Ascending aorta (tissue), 2 donors: ENCODE data around the gene YPEL1. TPM values are rescaled to one million over a fixed set of nuclear protein-coding genes. Genes with fewer than 3 reads are reported as not detected.
"Not testable (repeated sequence)": the region's sequence is repeated elsewhere in the genome, so short reads cannot be mapped to it uniquely, and the experiment has no call there.

Experiments
- DNase-seq, 2 donors: peaks; one replicate each; pipeline ENCODE4 v3.0.0-alpha.2; 2019; ENCODE audit warnings: low spot score in 2 of 2
- H3K27ac ChIP-seq, 2 donors: fragments of 200-600 bp; sonication (generic); one replicate each; pipeline ENCODE4 v1.5.1; 2016 to 2017; ENCODE audit warnings: mild to moderate bottlenecking in 1 of 2
- H3K27me3 ChIP-seq: fragments of 200-600 bp; sonication (generic); one replicate; pipeline ENCODE4 v1.5.1; 2017
- H3K36me3 ChIP-seq, 2 donors: fragments of 200-600 bp; sonication (generic); one replicate each; pipeline ENCODE4 v1.5.1; 2016
- H3K4me1 ChIP-seq, 2 donors: fragments of 200-600 bp; sonication (generic); one replicate each; pipeline ENCODE4 v1.5.1; 2016 to 2017; ENCODE audit warnings: mild to moderate bottlenecking in 1 of 2
- H3K4me3 ChIP-seq, 2 donors: fragments of 200-600 bp; sonication (generic); one replicate each; pipeline ENCODE4 v1.5.1; 2016 to 2017; ENCODE audit warnings: mild to moderate bottlenecking in 1 of 2
- H3K9me3 ChIP-seq, 2 donors: fragments of 200-600 bp; sonication (generic); one replicate each; pipeline ENCODE4 v1.5.1; 2016
- intact Hi-C: fragments of 100-400 bp; cut with DNase I; formaldehyde crosslinking; loops from one replicate; pipeline ENCODE4 v1.15.1; 2023
- total RNA-seq: library from RNA; depleted of rRNA; stranded (reverse); fragments of >200 nt; gene quantifications from one replicate; pipeline ENCODE4 v1.1.0, GENCODE V29; 2016
- TF ChIP-seq, protein P1 (sequence below), 3 experiments: fragments of 200-600 bp in 2 of 3; fragments of 450-650 bp in 1 of 3; sonication (generic) in 2 of 3; IDR thresholded peaks; one replicate each; pipeline ENCODE4 v1.5.1; 2016 to 2019; ENCODE audit warnings: antibody characterized with exemption in 3 of 3, mild to moderate bottlenecking in 1 of 3, moderate library complexity in 1 of 3

Gene YPEL1
- total RNA-seq, 1 donor from 2014 or later: 1.1 TPM

DNA sequence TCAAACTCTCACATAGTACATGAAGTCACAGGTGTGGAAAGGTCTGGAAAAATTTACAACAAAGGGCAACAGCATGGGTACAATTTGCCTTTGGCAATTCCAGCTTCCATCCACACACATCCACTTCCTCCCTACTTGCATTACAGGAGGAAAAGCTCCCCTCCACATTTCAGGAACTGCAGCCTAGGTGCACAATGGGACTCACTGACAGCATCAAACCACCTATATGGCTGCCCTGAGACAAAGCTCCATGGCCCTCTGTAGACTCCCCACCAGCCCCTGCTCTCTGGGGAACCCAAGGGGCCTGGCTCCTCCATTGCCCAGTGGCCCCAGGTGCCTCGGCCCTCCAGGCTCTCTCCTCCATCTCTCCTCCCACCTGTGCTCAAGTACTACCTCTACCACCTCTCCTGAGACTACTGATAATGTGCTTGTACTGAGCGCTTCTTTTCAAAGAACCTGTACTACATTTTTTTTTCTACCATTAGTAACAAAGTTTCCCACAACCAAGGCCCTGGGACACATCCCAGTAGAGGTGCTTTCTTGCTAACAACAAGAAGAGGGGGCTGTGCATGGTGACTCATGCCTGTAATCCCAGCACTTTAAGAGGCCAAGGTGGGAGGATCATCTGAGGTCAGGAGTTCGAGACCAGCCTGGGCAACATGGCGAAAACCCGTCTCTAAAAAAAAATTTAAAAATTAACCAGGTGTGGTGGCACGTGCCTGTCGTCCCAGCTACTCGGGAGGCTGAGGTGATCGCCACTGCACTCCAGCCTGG is 4.9 kb downstream of the YPEL1 start:
- H3K27me3 ChIP-seq: no peaks in the 10 kb centered on the region
- TF ChIP-seq, protein P1, sequence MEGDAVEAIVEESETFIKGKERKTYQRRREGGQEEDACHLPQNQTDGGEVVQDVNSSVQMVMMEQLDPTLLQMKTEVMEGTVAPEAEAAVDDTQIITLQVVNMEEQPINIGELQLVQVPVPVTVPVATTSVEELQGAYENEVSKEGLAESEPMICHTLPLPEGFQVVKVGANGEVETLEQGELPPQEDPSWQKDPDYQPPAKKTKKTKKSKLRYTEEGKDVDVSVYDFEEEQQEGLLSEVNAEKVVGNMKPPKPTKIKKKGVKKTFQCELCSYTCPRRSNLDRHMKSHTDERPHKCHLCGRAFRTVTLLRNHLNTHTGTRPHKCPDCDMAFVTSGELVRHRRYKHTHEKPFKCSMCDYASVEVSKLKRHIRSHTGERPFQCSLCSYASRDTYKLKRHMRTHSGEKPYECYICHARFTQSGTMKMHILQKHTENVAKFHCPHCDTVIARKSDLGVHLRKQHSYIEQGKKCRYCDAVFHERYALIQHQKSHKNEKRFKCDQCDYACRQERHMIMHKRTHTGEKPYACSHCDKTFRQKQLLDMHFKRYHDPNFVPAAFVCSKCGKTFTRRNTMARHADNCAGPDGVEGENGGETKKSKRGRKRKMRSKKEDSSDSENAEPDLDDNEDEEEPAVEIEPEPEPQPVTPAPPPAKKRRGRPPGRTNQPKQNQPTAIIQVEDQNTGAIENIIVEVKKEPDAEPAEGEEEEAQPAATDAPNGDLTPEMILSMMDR (IDR thresholded peaks at IDR 0.05): no peak
- no peak overlapping the region for H3K27ac ChIP-seq
- DNase-seq: no peak
- peaks cover 0 to 3% of the 10 kb centered on the region in 2 donors for H3K4me1 ChIP-seq
- intact Hi-C loops: no loop called here
- no peaks in the 10 kb centered on the region for H3K9me3 ChIP-seq
- no peak overlapping the region for H3K4me3 ChIP-seq
- H3K36me3 ChIP-seq: no peaks in the 10 kb centered on the region

DNA sequence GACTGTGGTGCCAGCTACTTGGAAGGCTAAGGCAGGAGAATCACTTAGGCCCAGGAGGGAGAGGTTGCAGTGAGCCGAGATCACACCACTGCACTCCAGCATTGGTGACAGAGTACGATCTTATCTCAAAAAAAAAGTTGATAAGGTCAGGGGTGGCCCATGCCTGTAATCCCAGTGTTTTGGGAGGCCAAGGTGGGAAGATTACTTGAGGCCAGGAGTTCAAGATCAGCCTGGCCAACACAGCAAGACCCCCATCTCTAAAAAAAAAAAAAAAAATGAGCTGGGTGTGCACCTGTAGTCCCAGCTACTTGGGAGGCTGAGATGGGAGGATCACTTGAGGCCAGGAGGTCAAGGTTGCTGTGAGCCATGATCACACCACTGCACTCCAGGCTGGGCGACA is 6.4 kb downstream of the YPEL1 start:
- DNase-seq, H3K27ac ChIP-seq, H3K9me3 ChIP-seq, H3K4me1 ChIP-seq, H3K4me3 ChIP-seq, H3K27me3 ChIP-seq, H3K36me3 ChIP-seq, intact Hi-C loops: not testable (repeated sequence)

DNA sequence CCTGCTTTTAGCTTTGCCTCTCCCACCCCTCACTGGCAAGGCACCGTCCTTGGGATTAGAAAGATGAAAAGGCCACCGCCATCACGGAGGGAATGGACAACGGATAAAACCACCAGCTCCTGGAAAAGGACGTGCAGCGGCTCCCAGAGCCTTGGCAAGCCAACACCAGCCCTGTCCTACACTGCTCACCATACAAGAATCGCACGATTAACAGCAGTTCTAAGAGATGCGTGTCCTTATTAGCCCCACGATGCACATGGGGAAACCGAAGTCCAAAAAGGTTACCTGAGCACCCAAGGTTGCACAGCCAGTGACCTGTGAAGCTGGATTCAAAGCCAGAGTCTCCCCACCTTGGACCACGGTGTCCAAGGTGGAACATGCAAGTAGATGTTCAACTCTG is 7.3 kb downstream of the YPEL1 start:
- H3K36me3 ChIP-seq: no peaks in the 10 kb centered on the region
- H3K9me3 ChIP-seq: no peaks in the 10 kb centered on the region
- no peaks in the 10 kb centered on the region for H3K4me1 ChIP-seq
- no peak overlapping the region for H3K27ac ChIP-seq
- intact Hi-C loops: no loop called here
- TF ChIP-seq, protein P1 (IDR thresholded peaks at IDR 0.05): no peak
- no peak overlapping the region for H3K4me3 ChIP-seq
- H3K27me3 ChIP-seq: no peaks in the 10 kb centered on the region
- DNase-seq: no peak

DNA sequence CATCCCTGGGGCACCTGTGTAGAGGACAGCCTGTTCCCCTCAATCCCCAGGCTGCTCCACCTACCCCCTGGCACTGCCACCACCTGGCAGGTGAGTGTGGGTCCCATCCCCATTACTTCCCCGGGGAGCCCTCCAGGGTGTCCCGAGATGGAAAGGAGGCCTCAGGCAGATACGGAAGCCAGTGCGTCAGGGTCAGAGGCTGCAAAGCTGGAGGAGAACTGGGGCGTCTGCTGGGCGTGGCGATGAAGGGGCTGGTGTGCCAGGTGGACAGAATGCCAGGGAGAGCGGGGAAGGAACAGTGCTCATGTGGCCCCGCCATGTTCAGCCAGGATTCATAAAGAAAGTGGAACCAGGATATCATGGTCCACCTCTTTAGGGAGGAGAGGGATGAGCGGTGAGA is 7.8 kb downstream of the YPEL1 start:
- intact Hi-C loops: no loop called here
- H3K4me1 ChIP-seq: no peaks in the 10 kb centered on the region
- no peaks in the 10 kb centered on the region for H3K9me3 ChIP-seq
- no peaks in the 10 kb centered on the region for H3K27me3 ChIP-seq
- no peak overlapping the region for H3K27ac ChIP-seq
- no peak for DNase-seq
- no peak overlapping the region for H3K4me3 ChIP-seq
- TF ChIP-seq, protein P1 (IDR thresholded peaks at IDR 0.05): no peak
- no peaks in the 10 kb centered on the region for H3K36me3 ChIP-seq

DNA sequence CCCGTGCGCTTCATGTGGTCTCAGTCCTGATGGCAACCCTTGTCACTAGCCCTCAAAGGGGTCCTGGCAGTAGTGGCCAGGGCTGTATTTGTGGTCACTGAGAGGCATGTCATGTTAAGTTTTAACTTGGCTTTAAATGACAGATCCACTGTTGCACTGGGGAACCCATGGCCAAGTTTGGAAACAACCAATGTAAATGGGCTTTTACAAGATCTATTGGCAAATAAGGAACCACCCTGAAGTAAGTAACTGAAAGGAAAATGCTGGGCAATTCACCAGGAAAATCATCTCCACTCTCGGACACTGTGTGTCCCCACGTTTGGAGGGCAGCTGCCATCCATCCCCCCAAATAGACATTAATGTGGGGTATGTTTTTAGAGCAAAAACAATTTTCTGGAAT is 8.4 kb downstream of the YPEL1 start:
- intact Hi-C loops: no loop called here
- H3K4me3 ChIP-seq: no peak overlapping the region
- H3K9me3 ChIP-seq: no peaks in the 10 kb centered on the region
- H3K27me3 ChIP-seq: no peaks in the 10 kb centered on the region
- no peak for DNase-seq
- H3K27ac ChIP-seq: no peak overlapping the region
- no peaks in the 10 kb centered on the region for H3K4me1 ChIP-seq
- TF ChIP-seq, protein P1 (IDR thresholded peaks at IDR 0.05): no peak
- no peaks in the 10 kb centered on the region for H3K36me3 ChIP-seq

DNA sequence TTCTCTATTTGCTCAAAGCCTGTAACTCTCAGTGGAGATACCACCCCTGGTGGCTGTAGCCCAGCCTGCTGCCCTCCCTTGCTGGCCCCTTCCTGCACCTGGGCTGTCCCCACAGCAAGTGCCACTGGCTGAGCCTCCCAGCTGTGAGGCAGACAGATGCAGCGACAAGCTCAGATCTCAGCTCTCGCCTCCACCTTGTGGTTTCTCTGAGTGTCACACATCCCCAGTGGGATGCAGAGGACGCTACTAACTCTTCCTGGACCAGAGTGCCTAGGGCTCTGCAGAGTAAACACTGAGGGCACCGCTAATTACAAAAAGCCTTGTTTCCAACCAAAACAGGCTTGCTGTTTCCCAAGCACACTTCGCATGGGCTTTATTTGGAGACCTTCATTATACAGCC is 8.9 kb downstream of the YPEL1 start:
- H3K4me1 ChIP-seq: no peaks in the 10 kb centered on the region
- TF ChIP-seq, protein P1 (IDR thresholded peaks at IDR 0.05): no peak
- H3K27ac ChIP-seq: no peak overlapping the region
- no peak overlapping the region for H3K4me3 ChIP-seq
- intact Hi-C loops: no loop called here
- no peaks in the 10 kb centered on the region for H3K9me3 ChIP-seq
- no peaks in the 10 kb centered on the region for H3K27me3 ChIP-seq
- no peak for DNase-seq
- no peaks in the 10 kb centered on the region for H3K36me3 ChIP-seq
